Measurements from ENCODE around the gene THEMIS2. TPM values are rescaled to one million over a fixed set of nuclear protein-coding genes. Genes with fewer than 3 reads are reported as not detected.

The THEMIS2 gene
- polyA plus RNA-seq, 1 donor (not counting 4 experiments of a cell fraction or from before 2014, with no cell fraction given) = 1.3 TPM

DNA sequence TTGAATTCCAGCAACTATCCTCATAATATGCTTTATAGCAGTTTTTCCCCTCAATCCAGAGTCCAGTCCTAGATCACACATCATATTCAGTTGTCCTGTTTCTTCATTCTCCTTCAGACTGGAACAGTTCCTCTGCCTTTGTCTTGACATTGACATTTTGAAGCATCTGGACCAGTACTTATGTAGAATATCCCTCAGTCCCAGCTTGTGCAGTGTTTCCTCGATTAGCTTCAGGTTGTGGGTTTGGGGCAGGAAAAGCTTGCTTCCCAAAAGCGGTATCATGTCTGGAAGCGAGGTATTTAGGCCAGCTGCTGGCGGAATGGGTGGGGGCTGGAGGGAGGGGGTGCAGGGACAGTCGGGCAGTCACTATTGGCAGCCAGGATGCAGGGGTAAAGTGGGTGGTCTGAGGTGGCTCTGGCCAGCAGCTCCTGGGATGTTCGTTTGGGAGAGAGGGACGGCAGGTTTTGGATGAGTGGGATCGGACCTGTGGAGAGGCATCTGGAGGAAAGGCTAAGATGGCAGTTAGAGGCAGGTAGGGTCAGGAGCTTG is 6.5 kb downstream of the THEMIS2 start:
- Histone ChIP-seq H4K20me1 (ENCODE audit: control insufficient read depth, extremely low read depth, insufficient read depth, low read length) (no peaks in the 10 kb centered on the region), H3K4me2 (ENCODE audit: control insufficient read depth, extremely low read depth, insufficient read depth, low read depth, low read length) (no peak overlapping the region), H3K9ac (ENCODE audit: control insufficient read depth, extremely low read depth, insufficient read depth, low read length) (no peak overlapping the region), H3K4me3 (ENCODE audit: control insufficient read depth in 2 of 3, extremely low read depth in 1 of 3, insufficient read depth in 2 of 3, low read depth in 1 of 3, low read length in 3 of 3) (no peak overlapping the region), H3K27me3 (ENCODE audit: control insufficient read depth, extremely low read depth, insufficient read depth, low read length) (no peaks in the 10 kb centered on the region), H3K27ac (ENCODE audit: control insufficient read depth, insufficient read depth, low read length) (no peak overlapping the region), H3K4me1 (ENCODE audit: control insufficient read depth, extremely low read depth, insufficient read depth, low read length) (no peaks in the 10 kb centered on the region), H3K9me3 (ENCODE audit: control insufficient read depth, low read depth, low read length) (no peaks in the 10 kb centered on the region), H3K9me1 (ENCODE audit: control insufficient read depth, extremely low read depth, insufficient read depth, low read length) (no peaks in the 10 kb centered on the region), H3K79me2 (ENCODE audit: control insufficient read depth, insufficient read depth, low read length) (no peaks in the 10 kb centered on the region), H3K36me3 (ENCODE audit: control insufficient read depth in 2 of 2, extremely low read depth in 1 of 2, insufficient read depth in 2 of 2, low read length in 2 of 2) (no peaks in the 10 kb centered on the region), H2AFZ (ENCODE audit: control insufficient read depth, low read length) (no peak overlapping the region)
- FAIRE-seq = no peak
- no peak for TF ChIP-seq EZH2 (IDR thresholded peaks at IDR 0.05; ENCODE audit: low read length)
- TF ChIP-seq, protein P1, sequence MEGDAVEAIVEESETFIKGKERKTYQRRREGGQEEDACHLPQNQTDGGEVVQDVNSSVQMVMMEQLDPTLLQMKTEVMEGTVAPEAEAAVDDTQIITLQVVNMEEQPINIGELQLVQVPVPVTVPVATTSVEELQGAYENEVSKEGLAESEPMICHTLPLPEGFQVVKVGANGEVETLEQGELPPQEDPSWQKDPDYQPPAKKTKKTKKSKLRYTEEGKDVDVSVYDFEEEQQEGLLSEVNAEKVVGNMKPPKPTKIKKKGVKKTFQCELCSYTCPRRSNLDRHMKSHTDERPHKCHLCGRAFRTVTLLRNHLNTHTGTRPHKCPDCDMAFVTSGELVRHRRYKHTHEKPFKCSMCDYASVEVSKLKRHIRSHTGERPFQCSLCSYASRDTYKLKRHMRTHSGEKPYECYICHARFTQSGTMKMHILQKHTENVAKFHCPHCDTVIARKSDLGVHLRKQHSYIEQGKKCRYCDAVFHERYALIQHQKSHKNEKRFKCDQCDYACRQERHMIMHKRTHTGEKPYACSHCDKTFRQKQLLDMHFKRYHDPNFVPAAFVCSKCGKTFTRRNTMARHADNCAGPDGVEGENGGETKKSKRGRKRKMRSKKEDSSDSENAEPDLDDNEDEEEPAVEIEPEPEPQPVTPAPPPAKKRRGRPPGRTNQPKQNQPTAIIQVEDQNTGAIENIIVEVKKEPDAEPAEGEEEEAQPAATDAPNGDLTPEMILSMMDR (optimal IDR thresholded peaks at IDR 0.05 in 1 of 3, IDR thresholded peaks at IDR 0.05 in 1 of 3, conservative IDR thresholded peaks at IDR 0.05 in 1 of 3; ENCODE audit: extremely low read depth in 1 of 3, insufficient read depth in 2 of 3, low read length in 3 of 3) = no peak
- DNase-seq (ENCODE audit: low read depth, low spot score) = no peak
- dilution Hi-C loops (cut with MboI; ENCODE audit: extremely low pct_ligation_motif_present, low sequenced_read_pairs) = no loop called here

DNA sequence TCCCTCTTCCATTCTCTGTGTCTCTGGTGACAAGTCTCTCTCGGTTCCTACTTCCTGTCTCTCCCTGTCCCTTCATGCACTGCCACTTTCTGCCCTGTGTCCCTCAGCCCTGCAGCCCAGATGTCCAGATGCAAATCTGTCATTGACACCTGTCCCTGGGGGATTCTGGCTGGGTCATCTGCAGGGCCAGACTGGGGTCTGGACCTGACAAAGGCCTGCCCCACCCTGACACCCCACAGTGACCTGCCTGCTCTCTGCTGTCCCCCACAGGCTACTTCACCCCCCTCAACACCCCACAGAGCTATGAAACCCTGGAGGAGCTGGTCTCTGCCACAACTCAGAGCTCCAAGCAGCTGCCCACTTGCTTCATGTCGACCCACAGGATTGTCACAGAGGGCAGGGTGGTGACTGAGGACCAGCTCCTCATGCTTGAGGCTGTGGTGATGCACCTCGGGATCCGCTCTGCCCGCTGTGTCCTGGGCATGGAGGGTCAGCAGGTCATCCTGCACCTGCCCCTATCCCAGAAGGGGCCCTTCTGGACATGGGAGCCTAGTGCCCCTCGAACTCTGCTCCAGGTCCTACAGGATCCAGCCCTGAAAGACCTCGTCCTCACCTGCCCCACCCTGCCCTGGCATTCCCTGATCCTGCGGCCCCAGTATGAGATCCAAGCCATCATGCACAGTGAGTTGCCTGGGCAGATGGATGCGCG is 7.2 kb downstream of the THEMIS2 start:
- dilution Hi-C loops (cut with MboI; ENCODE audit: extremely low pct_ligation_motif_present, low sequenced_read_pairs) = no loop called here
- no peak overlapping the region for H3K9ac ChIP-seq (ENCODE audit: control insufficient read depth, extremely low read depth, insufficient read depth, low read length)

More for the DNA sequence above, 7.2 kb downstream of the THEMIS2 start:
- DNase-seq (ENCODE audit: low read depth, low spot score) (no peak), FAIRE-seq (no peak)
- H3K4me2 ChIP-seq (ENCODE audit: control insufficient read depth, extremely low read depth, insufficient read depth, low read depth, low read length) = no peak overlapping the region
- no peaks in the 10 kb centered on the region for H3K9me1 ChIP-seq (ENCODE audit: control insufficient read depth, extremely low read depth, insufficient read depth, low read length)
- H3K27ac ChIP-seq (ENCODE audit: control insufficient read depth, insufficient read depth, low read length) = no peak overlapping the region
- no peak overlapping the region for H3K4me3 ChIP-seq (ENCODE audit: control insufficient read depth in 2 of 3, extremely low read depth in 1 of 3, insufficient read depth in 2 of 3, low read depth in 1 of 3, low read length in 3 of 3)
- TF ChIP-seq, protein P1 (optimal IDR thresholded peaks at IDR 0.05 in 1 of 3, IDR thresholded peaks at IDR 0.05 in 1 of 3, conservative IDR thresholded peaks at IDR 0.05 in 1 of 3; ENCODE audit: extremely low read depth in 1 of 3, insufficient read depth in 2 of 3, low read length in 3 of 3) = no peak
- TF ChIP-seq EZH2 (IDR thresholded peaks at IDR 0.05; ENCODE audit: low read length) = no peak
- no peaks in the 10 kb centered on the region for H3K9me3 ChIP-seq (ENCODE audit: control insufficient read depth, low read depth, low read length)
- H3K27me3 ChIP-seq (ENCODE audit: control insufficient read depth, extremely low read depth, insufficient read depth, low read length) = no peaks in the 10 kb centered on the region
- no peaks in the 10 kb centered on the region for H3K4me1 ChIP-seq (ENCODE audit: control insufficient read depth, extremely low read depth, insufficient read depth, low read length)
- no peaks in the 10 kb centered on the region for H3K79me2 ChIP-seq (ENCODE audit: control insufficient read depth, insufficient read depth, low read length)
- H2AFZ ChIP-seq (ENCODE audit: control insufficient read depth, low read length) = no peak overlapping the region
- no peaks in the 10 kb centered on the region for H3K36me3 ChIP-seq (ENCODE audit: control insufficient read depth in 2 of 2, extremely low read depth in 1 of 2, insufficient read depth in 2 of 2, low read length in 2 of 2)
- no peaks in the 10 kb centered on the region for H4K20me1 ChIP-seq (ENCODE audit: control insufficient read depth, extremely low read depth, insufficient read depth, low read length)
